Measurements from ENCODE around the gene OFD1.

Gene OFD1

DNA sequence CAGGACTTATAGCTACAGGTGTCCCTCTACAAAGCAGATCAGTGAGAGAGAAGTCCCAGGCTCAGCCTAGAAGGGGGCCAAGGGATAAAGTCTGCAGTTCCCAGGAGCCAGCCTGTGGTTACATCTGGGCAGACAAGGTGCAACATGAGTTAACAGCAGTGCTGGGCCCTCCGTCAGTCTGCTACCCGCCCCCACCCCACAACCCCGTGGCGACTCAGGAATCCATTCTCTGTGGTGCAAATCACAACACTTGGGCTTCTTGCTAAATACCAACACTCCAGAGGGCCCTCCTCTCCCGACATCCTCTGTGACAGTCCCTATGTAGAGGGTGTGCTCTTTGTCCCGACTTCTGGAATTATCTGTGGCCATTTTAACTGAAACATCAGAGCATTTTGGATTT, 68.6 kb downstream of the OFD1 start:
- DNase-seq (ENCODE audit: low spot score): no peak

DNA sequence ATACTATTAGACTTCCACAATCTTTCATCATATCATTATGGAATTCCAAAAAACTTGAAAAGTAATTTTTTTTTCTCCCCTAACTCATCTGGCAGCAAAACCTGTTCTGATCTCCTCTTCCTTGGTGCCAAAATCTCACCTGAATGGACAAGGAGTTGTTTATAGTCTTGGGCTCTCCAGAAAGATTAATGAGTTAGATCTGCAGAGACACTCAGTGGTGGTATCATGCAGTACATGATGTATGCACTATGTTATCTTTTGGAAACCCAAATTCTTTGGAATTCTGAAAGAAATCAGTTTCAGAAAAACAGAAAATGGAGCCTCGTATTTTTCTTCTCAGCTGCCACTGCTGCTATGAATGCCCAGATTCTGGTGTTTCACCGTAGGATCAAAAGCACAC, 70.7 kb downstream of the OFD1 start:
- DNase-seq (ENCODE audit: low spot score): no peak

DNA sequence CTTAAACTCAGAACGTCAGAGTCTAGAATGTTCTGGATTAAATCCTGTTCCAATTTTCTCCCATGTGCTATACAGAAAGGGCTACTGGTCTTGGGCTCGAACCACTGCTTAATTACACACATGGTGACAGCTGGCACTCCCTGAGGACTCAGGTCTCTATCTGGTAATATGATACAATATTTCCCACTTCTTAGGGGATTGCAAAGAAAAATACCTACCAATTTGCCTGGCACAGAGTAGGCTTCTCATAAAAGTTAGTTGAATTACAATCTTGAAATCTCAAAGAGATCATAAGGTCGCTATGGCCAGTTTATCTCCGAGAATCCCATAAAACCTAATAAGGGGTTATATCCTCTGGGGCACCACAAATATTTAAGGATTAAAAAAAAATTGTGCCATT, 73.7 kb downstream of the OFD1 start:
- DNase-seq (ENCODE audit: low spot score): no peak

DNA sequence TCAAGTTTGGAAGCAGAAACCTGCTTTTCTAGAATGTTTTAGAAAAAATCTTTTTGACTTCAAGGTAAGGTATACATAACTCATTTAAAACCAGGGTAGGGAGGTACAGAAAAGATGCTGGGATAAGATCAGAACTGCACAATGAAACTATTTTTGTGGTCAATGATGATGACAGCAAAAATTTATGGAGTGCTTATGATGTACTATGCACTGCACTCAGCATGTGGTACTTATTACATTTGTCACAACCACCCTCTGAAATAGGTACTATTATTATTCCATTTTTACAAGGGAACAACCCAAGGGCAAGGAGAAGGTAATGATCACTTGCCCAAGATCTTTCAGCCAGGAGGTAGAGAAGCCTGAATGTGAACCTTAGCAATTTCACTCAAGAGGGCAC, 74.3 kb downstream of the OFD1 start:
- DNase-seq (ENCODE audit: low spot score): no peak

DNA sequence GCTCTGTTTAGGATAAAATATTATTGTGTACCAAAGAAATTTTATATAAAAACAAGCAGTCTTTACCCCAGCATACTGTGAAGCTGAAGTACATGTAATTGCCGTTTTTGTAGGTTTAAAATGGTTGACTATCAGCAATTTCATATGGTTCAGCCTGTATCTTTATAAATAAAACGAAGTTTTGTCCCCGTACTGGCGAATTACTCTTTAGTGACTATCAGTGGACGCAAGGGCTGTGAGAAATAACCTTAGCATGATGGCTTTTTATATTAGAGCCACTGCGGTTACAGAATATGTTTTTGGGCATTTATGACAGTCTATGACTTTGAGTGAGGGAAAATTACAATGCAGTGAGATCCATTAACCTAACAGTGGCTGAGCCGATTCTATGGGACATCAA, 81.1 kb downstream of the OFD1 start:
- no peak for DNase-seq (ENCODE audit: low spot score)

DNA sequence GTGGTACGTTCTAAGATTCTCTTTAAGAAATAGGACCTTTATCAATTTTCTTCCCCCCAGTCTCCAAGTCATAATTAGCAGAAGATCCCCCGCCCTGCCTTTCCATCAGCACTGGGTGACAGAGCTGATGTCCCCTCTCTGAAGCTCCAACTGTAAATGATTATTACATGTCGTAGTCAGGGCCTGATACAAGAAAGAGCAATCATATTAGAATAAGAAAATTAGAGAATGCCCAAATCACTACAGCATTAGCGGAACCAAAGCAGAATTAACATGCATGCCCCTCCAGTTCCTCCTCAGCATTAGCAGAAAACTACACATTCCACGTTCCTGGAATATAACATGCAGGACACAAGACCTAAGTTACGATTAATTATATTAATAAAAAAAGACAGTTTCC, 81.6 kb downstream of the OFD1 start:
- no peak for DNase-seq (ENCODE audit: low spot score)

DNA sequence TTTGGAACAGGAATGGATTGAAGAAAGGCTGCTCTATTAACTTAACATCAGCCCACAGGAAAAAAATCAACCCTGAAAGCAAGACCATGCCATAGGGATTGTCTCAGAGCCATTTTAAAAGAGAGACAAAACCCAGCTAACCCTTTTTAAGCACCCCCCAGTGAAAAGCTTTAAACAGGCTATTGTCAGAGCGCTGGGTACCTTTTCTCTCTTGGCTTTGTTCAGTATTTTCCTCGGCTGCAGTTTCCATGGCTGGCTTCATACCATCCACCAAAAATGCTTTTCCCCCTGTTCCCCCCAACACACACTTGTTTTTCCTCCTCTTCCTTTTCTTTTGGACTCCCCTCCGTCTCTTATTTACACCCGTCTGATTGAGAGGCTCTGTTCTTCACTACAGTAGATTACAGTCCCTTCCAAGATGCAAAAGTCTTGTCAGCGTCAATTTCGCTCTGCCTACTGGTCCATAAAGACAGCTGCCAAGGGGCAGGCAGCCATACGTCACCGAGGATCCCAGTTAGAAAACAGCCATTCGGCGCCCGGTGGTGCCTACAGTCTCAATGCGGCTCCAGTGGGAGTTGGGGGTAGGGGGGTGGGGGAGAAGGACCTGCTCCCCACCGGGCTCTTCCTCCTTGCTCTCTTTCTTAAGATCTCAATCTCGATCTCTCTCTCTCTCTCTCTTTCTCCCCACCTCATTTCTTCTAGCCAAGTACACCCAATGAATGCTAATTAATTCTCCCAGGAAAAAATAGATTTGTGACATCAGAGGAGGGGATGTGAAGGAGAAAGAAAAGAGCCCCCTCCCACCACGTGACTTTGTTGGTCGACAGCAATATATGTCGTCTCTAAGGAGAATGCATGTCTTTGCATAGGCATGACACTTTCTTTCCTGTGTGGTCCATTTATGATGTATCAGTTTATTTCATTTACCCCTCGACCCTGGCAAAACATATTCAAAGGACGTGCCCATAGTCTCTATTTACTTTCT, 82.4 kb downstream of the OFD1 start, which contains the start of gene GPM6B:
TSS of gene GPM6B (minus strand) at position 451 of the 985 bp plus-strand sequence. CDS start at position 262, 189 bp downstream.
- no peak for DNase-seq (ENCODE audit: low spot score)
